C4-2B (cell line): Measurements from ENCODE around the gene FRMD4B.

ENCODE experiments used
- ZFX ChIP-seq: fragments of 450-650 bp; IDR thresholded peaks from 2 replicates; pipeline ENCODE4 v1.6.1; 2017
- TF ChIP-seq, protein P1 (sequence below): fragments of 450-650 bp; conservative IDR thresholded peaks from 2 replicates; pipeline ENCODE4 v1.5.1; 2017; ENCODE audit warnings: mild to moderate bottlenecking

DNA sequence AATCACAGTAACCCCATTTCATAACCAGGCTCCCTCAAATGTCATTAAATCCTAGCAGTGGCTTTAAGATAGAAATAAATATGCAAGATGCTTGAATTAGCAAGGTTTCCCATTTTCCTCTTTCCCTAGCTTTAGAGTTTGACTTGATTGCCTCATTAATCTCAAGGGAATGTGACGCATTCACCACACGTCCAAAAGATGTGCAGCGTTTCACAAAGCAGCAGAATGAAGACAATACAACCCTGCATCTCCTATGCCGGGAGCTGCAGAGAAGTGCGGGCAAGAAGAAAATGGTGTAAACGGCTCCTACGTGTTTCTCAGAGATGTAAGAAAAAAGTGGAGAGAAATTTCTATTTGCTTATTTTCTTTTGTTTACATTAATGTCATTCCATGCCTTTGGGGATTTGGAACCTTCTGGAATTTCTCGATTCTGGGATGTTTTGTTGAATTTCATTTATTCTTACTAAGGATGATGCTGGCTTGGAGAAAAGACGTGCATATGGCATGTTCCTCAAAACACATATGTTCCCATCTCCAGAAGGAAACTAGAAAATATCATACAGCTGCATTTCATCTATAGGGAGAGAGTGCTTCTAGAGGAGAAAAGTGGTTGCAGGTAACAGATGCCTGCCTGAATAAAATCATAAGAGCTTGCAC is 27.8 kb upstream of the FRMD4B start:
- TF ChIP-seq, protein P1, sequence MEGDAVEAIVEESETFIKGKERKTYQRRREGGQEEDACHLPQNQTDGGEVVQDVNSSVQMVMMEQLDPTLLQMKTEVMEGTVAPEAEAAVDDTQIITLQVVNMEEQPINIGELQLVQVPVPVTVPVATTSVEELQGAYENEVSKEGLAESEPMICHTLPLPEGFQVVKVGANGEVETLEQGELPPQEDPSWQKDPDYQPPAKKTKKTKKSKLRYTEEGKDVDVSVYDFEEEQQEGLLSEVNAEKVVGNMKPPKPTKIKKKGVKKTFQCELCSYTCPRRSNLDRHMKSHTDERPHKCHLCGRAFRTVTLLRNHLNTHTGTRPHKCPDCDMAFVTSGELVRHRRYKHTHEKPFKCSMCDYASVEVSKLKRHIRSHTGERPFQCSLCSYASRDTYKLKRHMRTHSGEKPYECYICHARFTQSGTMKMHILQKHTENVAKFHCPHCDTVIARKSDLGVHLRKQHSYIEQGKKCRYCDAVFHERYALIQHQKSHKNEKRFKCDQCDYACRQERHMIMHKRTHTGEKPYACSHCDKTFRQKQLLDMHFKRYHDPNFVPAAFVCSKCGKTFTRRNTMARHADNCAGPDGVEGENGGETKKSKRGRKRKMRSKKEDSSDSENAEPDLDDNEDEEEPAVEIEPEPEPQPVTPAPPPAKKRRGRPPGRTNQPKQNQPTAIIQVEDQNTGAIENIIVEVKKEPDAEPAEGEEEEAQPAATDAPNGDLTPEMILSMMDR, result no peak
- no peak for TF ChIP-seq ZFX
